IMR-90 (cell line): ENCODE measurements around the gene SAT1. TPM values are rescaled to one million over a fixed set of nuclear protein-coding genes. Genes with fewer than 3 reads are reported as not detected.

Experiments used
- ATAC-seq: fragments of 200-7000 bp; cut with Tn5 transposase; 2 replicates; pipeline ENCODE4 v1.9.1; 2020; ENCODE audit warnings: low read depth, mild to moderate bottlenecking, moderate library complexity
- BruUV-seq: library from RNA; stranded (reverse); fragments of 400-500 nt; replicated peaks from 2 replicates; lab custom pipeline; 2021; lab: Mats Ljungman, UMichigan
- CTCF ChIA-PET: fragments of 300-600 bp; formaldehyde crosslinking; extraction: SDS; loops from one replicate; lab custom pipeline; 2021; ENCODE audit warnings: antibody characterized with exemption; lab: Yijun Ruan, JAX
- POLR2A ChIA-PET: fragments of 300-600 bp; sonication (Branson Sonifier 250); formaldehyde crosslinking; loops from one replicate; lab custom pipeline; 2022; ENCODE audit warnings: antibody characterized with exemption; ENCODE audit not compliant: unreplicated experiment; lab: Charles Lee
- DNase-seq: peaks from one replicate; pipeline ENCODE4 v3.0.0; 2013
- H2AFZ ChIP-seq: replicated peaks from 2 replicates; pipeline ENCODE3; 2013; ENCODE audit warnings: low read length, mild to moderate bottlenecking; ENCODE audit not compliant: poor library complexity
- H2AK5ac ChIP-seq: 2 replicates; pipeline ENCODE4 v1.6.1; 2013; ENCODE audit warnings: low read depth, low read length, inconsistent platforms
- H2AK9ac ChIP-seq: replicated peaks from 2 replicates; pipeline ENCODE3; 2013; ENCODE audit warnings: mild to moderate bottlenecking, low read depth, low read length, moderate library complexity; ENCODE audit not compliant: poor library complexity
- H2BK120ac ChIP-seq: 2 replicates; pipeline ENCODE4 v1.6.1; 2013; ENCODE audit warnings: low read depth, low read length, inconsistent platforms
- H2BK15ac ChIP-seq: 3 replicates; pipeline ENCODE4 v1.6.1; 2013; ENCODE audit warnings: low read depth, low read length, inconsistent platforms
- H2BK20ac ChIP-seq: 2 replicates; pipeline ENCODE4 v1.6.1; 2013; ENCODE audit warnings: low read depth, mild to moderate bottlenecking, inconsistent platforms, low read length, moderate library complexity
- H2BK5ac ChIP-seq: 2 replicates; pipeline ENCODE4 v1.6.1; 2013; ENCODE audit warnings: mild to moderate bottlenecking, low read depth, low read length, inconsistent platforms; ENCODE audit not compliant: poor library complexity, severe bottlenecking
- H3K14ac ChIP-seq: replicated peaks from 2 replicates; pipeline ENCODE4 v1.6.1; 2013; ENCODE audit warnings: low read depth, low read length, inconsistent platforms
- H3K18ac ChIP-seq: 2 replicates; pipeline ENCODE4 v1.6.1; 2013; ENCODE audit warnings: low read depth, low read length, control low read depth
- H3K23ac ChIP-seq: 2 replicates; pipeline ENCODE4 v1.6.1; 2013; ENCODE audit warnings: low read depth, low read length, inconsistent platforms
- H3K27ac ChIP-seq: 2 replicates; pipeline ENCODE4 v1.5.1; 2013; ENCODE audit warnings: mild to moderate bottlenecking, control low read depth, low read length; ENCODE audit not compliant: insufficient read depth
- H3K27me3 ChIP-seq: 2 replicates; pipeline ENCODE4 v1.6.1; 2013; ENCODE audit warnings: low read length; ENCODE audit not compliant: control insufficient read depth, insufficient read depth
- H3K36me3 ChIP-seq: 2 replicates; pipeline ENCODE4 v1.6.1; 2013; ENCODE audit warnings: low read length, mixed read lengths; ENCODE audit not compliant: control insufficient read depth, insufficient read depth
- H3K4ac ChIP-seq: 2 replicates; pipeline ENCODE4 v1.6.1; 2013; ENCODE audit warnings: low read depth, low read length, inconsistent platforms
- H3K4me1 ChIP-seq: 2 replicates; pipeline ENCODE4 v1.6.1; 2013; ENCODE audit warnings: low read length, mixed read lengths; ENCODE audit not compliant: control insufficient read depth, insufficient read depth
- H3K4me2 ChIP-seq: 2 replicates; pipeline ENCODE4 v1.6.1; 2013; ENCODE audit warnings: low read depth, mild to moderate bottlenecking, control low read depth, low read length, moderate library complexity
- H3K4me3 ChIP-seq: 2 replicates; pipeline ENCODE4 v1.5.1; 2013; ENCODE audit warnings: low read depth, mild to moderate bottlenecking, control low read depth, low read length, moderate library complexity; ENCODE audit not compliant: insufficient read depth
- H3K56ac ChIP-seq: 2 replicates; pipeline ENCODE4 v1.6.1; 2013; ENCODE audit warnings: low read length, inconsistent platforms; ENCODE audit not compliant: insufficient read depth; ENCODE audit errors: extremely low read depth
- H3K79me1 ChIP-seq, 2 experiments: 2 replicates each; pipeline ENCODE4 v1.6.1; 2013; ENCODE audit warnings: low read length in 2 of 2, inconsistent platforms in 1 of 2, low read depth in 1 of 2
- H3K9ac ChIP-seq: 2 replicates; pipeline ENCODE4 v1.6.1; 2013; ENCODE audit warnings: low read depth, low read length, control low read depth
- H3K9me1 ChIP-seq: 2 replicates; pipeline ENCODE4 v1.6.1; 2013; ENCODE audit warnings: low read length, inconsistent platforms; ENCODE audit not compliant: insufficient read depth
- H3K9me3 ChIP-seq: 2 replicates; pipeline ENCODE4 v1.6.1; 2013; ENCODE audit warnings: low read length; ENCODE audit not compliant: control insufficient read depth, insufficient read depth
- H4K20me1 ChIP-seq: 2 replicates; pipeline ENCODE4 v1.6.1; 2013; ENCODE audit warnings: low read length, inconsistent platforms; ENCODE audit not compliant: insufficient read depth
- H4K5ac ChIP-seq: 2 replicates; pipeline ENCODE4 v1.6.1; 2013; ENCODE audit warnings: mild to moderate bottlenecking, low read depth, low read length, control low read depth
- H4K8ac ChIP-seq, 2 experiments: 2 replicates each; pipeline ENCODE4 v1.6.1; 2013; ENCODE audit warnings: low read depth in 2 of 2, low read length in 2 of 2, control low read depth in 1 of 2, inconsistent platforms in 1 of 2
- H4K91ac ChIP-seq: 2 replicates; pipeline ENCODE4 v1.6.1; 2013; ENCODE audit warnings: low read depth, low read length, inconsistent platforms; ENCODE audit not compliant: insufficient read depth
- BHLHE40 ChIP-seq: fragments of 150-350 bp; IDR thresholded peaks from 2 replicates; pipeline ENCODE4 v1.6.1; 2016; ENCODE audit warnings: mild to moderate bottlenecking, low read depth, low read length
- CEBPB ChIP-seq: IDR thresholded peaks from 2 replicates; pipeline ENCODE4 v1.6.1; 2012; ENCODE audit warnings: low read depth, low read length, improper control_type of control experiment
- CHD1 ChIP-seq: IDR thresholded peaks from 2 replicates; pipeline ENCODE4 v1.6.1; 2012; ENCODE audit warnings: low read depth, low read length, improper control_type of control experiment
- ELK1 ChIP-seq: fragments of 150-350 bp; IDR thresholded peaks from 2 replicates; pipeline ENCODE4 v1.6.1; 2016; ENCODE audit warnings: low read depth, mild to moderate bottlenecking, low read length, moderate library complexity, borderline replicate concordance
- FOS ChIP-seq: fragments of 150-350 bp; IDR thresholded peaks from 2 replicates; pipeline ENCODE4 v1.6.1; 2016; ENCODE audit warnings: low read depth, low read length
- MAFK ChIP-seq: IDR thresholded peaks from 2 replicates; pipeline ENCODE4 v1.6.1; 2012; ENCODE audit warnings: low read depth, low read length, improper control_type of control experiment
- MAZ ChIP-seq: IDR thresholded peaks from 2 replicates; pipeline ENCODE4 v1.6.1; 2012; ENCODE audit warnings: low read depth, mild to moderate bottlenecking, low read length, improper control_type of control experiment, moderate library complexity, borderline replicate concordance
- MXI1 ChIP-seq: IDR thresholded peaks from 2 replicates; pipeline ENCODE4 v1.6.1; 2012; ENCODE audit warnings: low read depth, mild to moderate bottlenecking, low read length, moderate library complexity, borderline replicate concordance
- NFE2L2 ChIP-seq: fragments of 150-350 bp; IDR thresholded peaks from 2 replicates; pipeline ENCODE4 v1.6.1; 2016; ENCODE audit warnings: low read depth, mild to moderate bottlenecking, low read length
- POLR2A ChIP-seq: IDR thresholded peaks from 2 replicates; pipeline ENCODE4 v1.6.1; 2012; ENCODE audit warnings: mild to moderate bottlenecking, low read depth, low read length
- RAD21 ChIP-seq: IDR thresholded peaks from 2 replicates; pipeline ENCODE4 v1.6.1; 2012; ENCODE audit warnings: low read length, improper control_type of control experiment
- RCOR1 ChIP-seq: IDR thresholded peaks from 2 replicates; pipeline ENCODE4 v1.6.1; 2012; ENCODE audit warnings: mild to moderate bottlenecking, low read length, improper control_type of control experiment; ENCODE audit not compliant: insufficient replicate concordance
- RFX5 ChIP-seq: IDR thresholded peaks from 2 replicates; pipeline ENCODE4 v1.8.0; 2012; ENCODE audit warnings: low read depth, mild to moderate bottlenecking, low read length, moderate library complexity
- SMC3 ChIP-seq: fragments of 150-350 bp; IDR thresholded peaks from 2 replicates; pipeline ENCODE4 v1.6.1; 2016; ENCODE audit warnings: low read depth, mild to moderate bottlenecking, antibody characterized with exemption, low read length, moderate library complexity
- USF2 ChIP-seq: fragments of 150-350 bp; IDR thresholded peaks from 2 replicates; pipeline ENCODE4 v1.6.1; 2017; ENCODE audit warnings: mild to moderate bottlenecking, antibody characterized with exemption, low read length, low read depth
- WGBS, 2 experiments: methylation state at CpG; one replicate each; pipeline versions ENCODE4 v1.1.5 to v1.1.7; 2013; ENCODE audit warnings: missing lambda C conversion rate in 2 of 2; ENCODE audit not compliant: insufficient read length in 1 of 2; ENCODE audit errors: extremely low coverage in 2 of 2; 5-methylcytosine and 5-hydroxymethylcytosine counted together
- dilution Hi-C: fragments of 300-500 bp; cut with HindIII; formaldehyde crosslinking; loops from one replicate; pipeline ENCODE4 v1.14.3; 2018; ENCODE audit warnings: low sequenced_read_pairs; ENCODE audit not compliant: unreplicated experiment
- in situ Hi-C: fragments of 300-500 bp; cut with MboI; formaldehyde crosslinking; loops from 3 replicates; pipeline ENCODE4 v1.14.3; 2019; ENCODE audit warnings: low sequenced_read_pairs, inconsistent platforms, mixed read lengths
- intact Hi-C: fragments of 100-400 bp; cut with micrococcal nuclease; formaldehyde crosslinking; loops from 2 replicates; pipeline ENCODE4 v1.10.0; 2022
- polyA plus RNA-seq, 3 experiments: library from polyadenylated mRNA; depleted of rRNA; stranded (reverse); fragments of >200 nt; gene quantifications; 2 replicates each; pipeline ENCODE4 v1.2.3, GENCODE V29; 2012; ENCODE audit warnings: low replicate concordance in 1 of 3
- total RNA-seq: library from RNA; depleted of rRNA; stranded (reverse); fragments of >200 nt; gene quantifications from 2 replicates; pipeline ENCODE4 v1.2.3, GENCODE V29; 2012
- TF ChIP-seq, protein P1 (sequence below): conservative IDR thresholded peaks from 2 replicates; pipeline ENCODE4 v1.5.1; 2012; ENCODE audit warnings: mild to moderate bottlenecking, low read depth, low read length, improper control_type of control experiment

SAT1 gene
- total and polyA plus RNA-seq, 2 of the 4 experiments (the other 2 are of a cell fraction): 55.9 to 92.8 TPM

DNA sequence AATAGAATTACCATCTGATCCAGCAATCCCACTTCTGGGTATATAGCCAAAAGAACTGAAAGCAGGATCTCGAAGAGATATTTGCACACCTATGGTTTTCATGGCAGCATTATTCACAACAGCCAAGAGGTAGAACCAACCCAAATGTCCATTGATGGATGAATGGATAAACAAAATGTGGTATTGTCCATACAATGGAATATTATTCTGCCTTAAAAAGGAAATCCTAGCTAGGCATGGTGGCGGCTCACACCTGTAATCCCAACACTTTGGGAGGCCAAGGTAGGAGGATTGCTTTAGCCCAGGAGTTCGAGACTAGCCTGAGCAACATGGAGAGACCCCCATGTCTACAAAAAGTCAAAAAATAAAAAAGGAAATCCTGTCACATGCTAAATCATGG lies 27.3 kb downstream of the SAT1 start:
- CTCF ChIA-PET: no interaction called here

More for the DNA sequence above, 27.3 kb downstream of the SAT1 start:
- H3K36me3 ChIP-seq: no peaks in the 10 kb centered on the region
- no peak overlapping the region for H2BK5ac ChIP-seq
- no peaks in the 10 kb centered on the region for H3K9me1 ChIP-seq
- H3K4me2 ChIP-seq: no peak overlapping the region
- H3K27me3 ChIP-seq: no peaks in the 10 kb centered on the region; the same call in 1 of the 2 replicates
- H2BK15ac ChIP-seq: no peak overlapping the region
- no peak for TF ChIP-seq RFX5
- TF ChIP-seq CHD1: no peak
- no peak for TF ChIP-seq MXI1
- no peak for TF ChIP-seq ELK1
- no peak for TF ChIP-seq MAZ
- no peak for TF ChIP-seq MAFK
- no peak for TF ChIP-seq FOS
- no peak for TF ChIP-seq POLR2A
- no peak for TF ChIP-seq USF2
- no peak for TF ChIP-seq RCOR1
- no peak for TF ChIP-seq NFE2L2
- TF ChIP-seq SMC3: no peak
- TF ChIP-seq, protein P1, sequence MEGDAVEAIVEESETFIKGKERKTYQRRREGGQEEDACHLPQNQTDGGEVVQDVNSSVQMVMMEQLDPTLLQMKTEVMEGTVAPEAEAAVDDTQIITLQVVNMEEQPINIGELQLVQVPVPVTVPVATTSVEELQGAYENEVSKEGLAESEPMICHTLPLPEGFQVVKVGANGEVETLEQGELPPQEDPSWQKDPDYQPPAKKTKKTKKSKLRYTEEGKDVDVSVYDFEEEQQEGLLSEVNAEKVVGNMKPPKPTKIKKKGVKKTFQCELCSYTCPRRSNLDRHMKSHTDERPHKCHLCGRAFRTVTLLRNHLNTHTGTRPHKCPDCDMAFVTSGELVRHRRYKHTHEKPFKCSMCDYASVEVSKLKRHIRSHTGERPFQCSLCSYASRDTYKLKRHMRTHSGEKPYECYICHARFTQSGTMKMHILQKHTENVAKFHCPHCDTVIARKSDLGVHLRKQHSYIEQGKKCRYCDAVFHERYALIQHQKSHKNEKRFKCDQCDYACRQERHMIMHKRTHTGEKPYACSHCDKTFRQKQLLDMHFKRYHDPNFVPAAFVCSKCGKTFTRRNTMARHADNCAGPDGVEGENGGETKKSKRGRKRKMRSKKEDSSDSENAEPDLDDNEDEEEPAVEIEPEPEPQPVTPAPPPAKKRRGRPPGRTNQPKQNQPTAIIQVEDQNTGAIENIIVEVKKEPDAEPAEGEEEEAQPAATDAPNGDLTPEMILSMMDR: no peak
- TF ChIP-seq RAD21: no peak
- TF ChIP-seq BHLHE40: no peak
- no peak for TF ChIP-seq CEBPB
- 100% methylated on average over 1 of the region's 3 CpGs; no CpG with 5 or more reads in 1 of the 2 experiments for WGBS, 2 experiments
- no peak overlapping the region for H3K4ac ChIP-seq
- POLR2A ChIA-PET: no interaction called here
- BruUV-seq: no TSS peak
- no peak overlapping the region for H3K18ac ChIP-seq
- H3K14ac ChIP-seq: no peak overlapping the region
- intact Hi-C loops: no loop called here
- no peak overlapping the region for H3K27ac ChIP-seq
- no peak overlapping the region for H2BK120ac ChIP-seq
- no peak overlapping the region for H3K4me3 ChIP-seq
- no peak overlapping the region for H4K8ac ChIP-seq
- dilution Hi-C loops: no loop called here
- no peak for DNase-seq
- no peak overlapping the region for H2BK20ac ChIP-seq
- no peak overlapping the region for H2AFZ ChIP-seq
- H3K79me1 ChIP-seq: no peaks in the 10 kb centered on the region
- no peaks in the 10 kb centered on the region for H4K20me1 ChIP-seq
- no peak overlapping the region for H4K91ac ChIP-seq
- H4K5ac ChIP-seq: no peak overlapping the region
- ATAC-seq: no peak
- H3K9me3 ChIP-seq: peaks cover 2% of the 10 kb centered on the region
- no peak overlapping the region for H2AK5ac ChIP-seq
- no peak overlapping the region for H3K23ac ChIP-seq
- H3K9ac ChIP-seq: no peak overlapping the region
- H3K4me1 ChIP-seq: peaks cover 2% of the 10 kb centered on the region
- in situ Hi-C loops: no loop called here
- no peak overlapping the region for H2AK9ac ChIP-seq
- H3K56ac ChIP-seq: no peak overlapping the region
